Cardiac septum (tissue), 1 donor: ENCODE measurements around the gene GOLPH3. TPM values are rescaled to one million over a fixed set of nuclear protein-coding genes. Genes with fewer than 3 reads are reported as not detected.
"Not testable (repeated sequence)": the region's sequence is repeated elsewhere in the genome, so short reads cannot be mapped to it uniquely, and the experiment has no call there.

Source experiments
- DNase-seq: peaks from one replicate; pipeline ENCODE4 v3.0.0-alpha.2; 2020; ENCODE audit warnings: low spot score
- intact Hi-C: fragments of 100-400 bp; cut with DNase I; formaldehyde crosslinking; loops from one replicate; pipeline ENCODE4 v1.14.0; 2022
- total RNA-seq: library from RNA; stranded (reverse); fragmentation: NEBNext Ultra II Directional; extraction: Animal tissue kit (Norgen Biotek cat#: 25700); gene quantifications from one replicate; pipeline ENCODE4 v1.2.1, GENCODE V29; 2021
- donor health status: DM: no; HTN: no; CAD: no.

GOLPH3 gene
- total RNA-seq, 1 donor from 2014 or later: 52.0 TPM

- no peak for DNase-seq
- intact Hi-C loops: no loop called here
Measured at GRCh38 chr5:32144378-32145207, 29.5 kb downstream of the GOLPH3 start.

- no peak for DNase-seq
- intact Hi-C loops: no loop called here
Measured at GRCh38 chr5:32143617-32144377, 30.3 kb downstream of the GOLPH3 start.

GRCh38 chr5:32138839-32139493, 35.2 kb downstream of the GOLPH3 start:
- DNase-seq: no peak
- intact Hi-C loops: no loop called here

- intact Hi-C loops: no loop called here
- DNase-seq: no peak
Measured at GRCh38 chr5:32136342-32136741, 37.8 kb downstream of the GOLPH3 start.

GRCh38 chr5:32135086-32135485, 39.0 kb downstream of the GOLPH3 start:
- intact Hi-C loops: no loop called here
- DNase-seq: no peak

GRCh38 chr5:32132757-32133156, 41.4 kb downstream of the GOLPH3 start:
- DNase-seq: no peak
- intact Hi-C loops: no loop called here

- intact Hi-C loops: no loop called here
- DNase-seq: no peak
Measured at GRCh38 chr5:32131604-32132003, 42.5 kb downstream of the GOLPH3 start.

GRCh38 chr5:32130865-32131264, 43.3 kb downstream of the GOLPH3 start:
- intact Hi-C loops: no loop called here
- DNase-seq: no peak

GRCh38 chr5:32129074-32129598, 45.0 kb downstream of the GOLPH3 start:
- DNase-seq: no peak
- intact Hi-C loops: no loop called here

- intact Hi-C loops: no loop called here
- no peak for DNase-seq
Measured at GRCh38 chr5:32127711-32128110, 46.4 kb downstream of the GOLPH3 start.

- no peak for DNase-seq
- intact Hi-C loops: no loop called here
Measured at GRCh38 chr5:32126691-32127090, 47.4 kb downstream of the GOLPH3 start.

GRCh38 chr5:32123889-32124676, 50.0 kb downstream of the GOLPH3 start:
- intact Hi-C loops: no loop called here

GRCh38 chr5:32123058-32123805, 50.9 kb downstream of the GOLPH3 start:
- no peak for DNase-seq
- intact Hi-C loops: no loop called here

More at GRCh38 chr5:32123889-32124676, 50.0 kb downstream of the GOLPH3 start:
- DNase-seq: no peak

GRCh38 chr5:32118922-32119321, 55.2 kb downstream of the GOLPH3 start:
- intact Hi-C loops, DNase-seq: not testable (repeated sequence)

GRCh38 chr5:32116574-32117313, 57.4 kb downstream of the GOLPH3 start:
- intact Hi-C loops: no loop called here

GRCh38 chr5:32115985-32116384, 58.1 kb downstream of the GOLPH3 start:
- intact Hi-C loops: no loop called here
- DNase-seq: no peak

More at GRCh38 chr5:32116574-32117313, 57.4 kb downstream of the GOLPH3 start:
- no peak for DNase-seq

- intact Hi-C loops: no loop called here
- DNase-seq: no peak
Measured at GRCh38 chr5:32110111-32110696, 63.9 kb downstream of the GOLPH3 start.

- no peak for DNase-seq
- intact Hi-C loops: no loop called here
Measured at GRCh38 chr5:32109236-32109635, 64.9 kb downstream of the GOLPH3 start.
